SK-N-DZ (cell line): ENCODE data around the gene RAMACL.

Source experiments
- DNase-seq: peaks from one replicate; pipeline ENCODE4 v3.0.0-alpha.2; 2015; ENCODE audit warnings: low spot score

Gene RAMACL

DNA sequence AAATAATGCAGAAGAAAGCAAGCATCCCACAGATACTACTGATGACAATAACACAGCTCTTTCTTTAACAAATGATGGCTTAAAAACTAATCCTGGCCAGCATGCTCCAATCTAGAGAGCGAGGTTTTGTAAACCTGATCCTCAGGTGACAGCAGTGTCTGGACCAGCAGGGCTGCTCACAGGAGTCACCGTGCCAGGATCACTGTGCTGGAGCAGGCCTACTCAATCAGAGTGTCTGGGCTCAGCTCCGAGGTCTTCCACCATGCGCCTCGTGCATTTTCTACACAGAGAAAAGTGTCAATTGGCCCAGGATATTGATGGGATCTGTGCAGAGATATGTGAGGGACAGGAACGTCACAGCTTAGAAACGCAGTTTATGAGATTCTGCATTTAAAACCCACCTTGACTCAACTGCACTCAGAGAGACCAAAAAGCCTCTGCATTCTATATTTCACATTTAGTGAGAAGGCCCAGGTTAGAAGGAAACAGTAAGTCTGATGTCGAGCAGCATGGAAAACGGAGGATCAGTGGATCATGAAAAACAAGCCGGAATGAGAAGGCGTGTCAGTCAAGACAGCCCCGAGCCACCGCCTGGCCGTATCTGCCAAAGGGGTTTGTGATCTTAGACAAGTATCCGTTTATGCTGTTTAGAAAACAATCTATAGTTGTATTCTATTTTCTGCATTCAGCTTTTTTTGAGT, 7.8 kb downstream of the RAMACL start:
- no peak for DNase-seq

DNA sequence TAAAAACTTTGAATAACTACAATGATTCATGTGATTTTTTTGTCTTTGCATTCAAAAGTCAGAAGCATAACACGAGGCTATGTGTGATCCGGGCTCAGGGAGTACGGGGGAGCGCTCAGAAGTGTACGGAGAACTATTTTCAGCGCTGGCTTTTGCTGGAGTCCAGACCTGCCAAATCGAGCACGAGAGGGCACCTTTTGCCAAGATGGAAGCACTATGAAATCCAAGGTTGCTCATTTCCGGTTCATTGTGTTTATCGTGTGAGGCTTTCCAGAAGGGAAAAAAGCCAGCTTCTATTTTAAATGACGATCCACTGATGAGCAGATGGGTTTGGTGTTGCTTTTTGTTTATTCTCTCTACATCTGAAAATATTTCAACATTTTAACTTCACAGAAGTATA, 11.3 kb downstream of the RAMACL start:
- DNase-seq, result no peak

DNA sequence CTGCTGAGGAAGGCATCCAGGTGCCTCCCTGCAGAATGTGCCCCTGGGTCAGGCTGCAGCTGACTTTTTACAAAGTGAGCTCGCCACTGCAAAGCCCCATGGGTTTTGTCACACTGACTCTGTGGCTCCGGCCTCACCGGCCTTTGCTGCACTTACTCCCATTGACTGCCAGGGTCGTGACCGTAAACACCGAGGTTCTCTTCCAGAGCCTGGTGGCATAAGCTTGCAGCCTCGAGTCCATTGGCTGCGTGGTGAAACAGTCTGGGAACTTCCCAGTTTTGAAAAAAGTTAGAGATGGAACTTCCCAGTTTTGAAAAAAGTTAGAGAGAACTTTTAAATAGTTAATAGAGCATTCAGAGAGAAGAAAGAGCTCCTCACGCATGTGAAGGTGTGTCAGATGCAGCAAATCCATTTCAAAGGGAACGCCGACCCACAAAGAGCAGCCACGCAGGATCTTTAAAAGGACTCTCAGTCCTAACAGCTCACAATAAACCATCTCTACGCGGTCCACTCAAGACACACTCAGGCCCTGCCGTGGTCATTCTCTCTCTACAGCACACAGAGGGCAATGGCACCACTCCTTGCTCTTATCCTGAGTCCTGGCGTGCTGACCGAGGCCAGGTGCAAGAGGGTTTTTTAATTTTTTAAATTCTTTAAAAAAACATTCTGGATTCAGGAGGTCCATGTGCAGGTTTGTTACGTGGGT, 12.8 kb downstream of the RAMACL start:
- DNase-seq, result no peak

DNA sequence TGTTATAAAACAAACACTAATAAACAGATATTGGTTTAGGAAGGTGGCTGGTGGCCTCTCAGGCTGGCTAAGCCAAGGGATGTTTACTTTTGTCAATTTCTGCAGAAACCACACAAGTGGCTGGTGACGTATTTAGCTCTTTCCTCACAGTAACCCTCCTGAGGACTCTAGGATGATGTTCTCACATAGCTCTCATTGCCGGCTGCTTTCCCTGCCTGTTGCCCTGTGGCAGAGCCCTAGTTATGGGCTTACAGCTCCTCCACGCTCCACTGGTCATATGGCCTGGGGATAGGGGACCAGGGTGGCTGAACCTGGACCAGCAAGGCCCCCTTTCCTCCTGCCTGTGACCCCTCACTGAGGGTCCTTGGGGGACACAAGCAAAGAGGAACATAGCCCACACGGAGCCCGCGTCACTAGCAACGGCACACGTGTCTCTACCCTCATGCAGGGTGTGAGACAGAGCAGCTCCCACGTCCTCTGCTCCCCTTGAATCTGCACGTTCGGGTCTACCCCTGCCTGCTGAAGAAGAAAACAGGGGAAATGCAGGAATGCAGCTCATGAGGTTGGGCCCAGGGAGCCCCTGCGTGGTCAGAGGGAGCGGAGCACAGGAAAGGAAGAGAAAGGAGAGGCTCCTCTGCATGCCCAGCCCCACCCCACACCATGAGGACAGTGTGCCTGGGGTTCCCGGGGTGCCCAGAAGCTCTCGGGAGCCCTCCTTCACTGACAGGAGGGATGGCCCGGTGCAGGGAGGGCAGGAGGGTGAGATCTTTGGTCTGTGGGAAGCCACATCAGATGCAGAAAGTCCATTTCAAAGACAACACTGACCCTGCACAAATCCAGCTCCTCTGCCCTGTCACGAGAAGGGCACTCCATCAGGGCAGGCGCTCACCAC, 13.9 kb downstream of the RAMACL start:
- no peak for DNase-seq

DNA sequence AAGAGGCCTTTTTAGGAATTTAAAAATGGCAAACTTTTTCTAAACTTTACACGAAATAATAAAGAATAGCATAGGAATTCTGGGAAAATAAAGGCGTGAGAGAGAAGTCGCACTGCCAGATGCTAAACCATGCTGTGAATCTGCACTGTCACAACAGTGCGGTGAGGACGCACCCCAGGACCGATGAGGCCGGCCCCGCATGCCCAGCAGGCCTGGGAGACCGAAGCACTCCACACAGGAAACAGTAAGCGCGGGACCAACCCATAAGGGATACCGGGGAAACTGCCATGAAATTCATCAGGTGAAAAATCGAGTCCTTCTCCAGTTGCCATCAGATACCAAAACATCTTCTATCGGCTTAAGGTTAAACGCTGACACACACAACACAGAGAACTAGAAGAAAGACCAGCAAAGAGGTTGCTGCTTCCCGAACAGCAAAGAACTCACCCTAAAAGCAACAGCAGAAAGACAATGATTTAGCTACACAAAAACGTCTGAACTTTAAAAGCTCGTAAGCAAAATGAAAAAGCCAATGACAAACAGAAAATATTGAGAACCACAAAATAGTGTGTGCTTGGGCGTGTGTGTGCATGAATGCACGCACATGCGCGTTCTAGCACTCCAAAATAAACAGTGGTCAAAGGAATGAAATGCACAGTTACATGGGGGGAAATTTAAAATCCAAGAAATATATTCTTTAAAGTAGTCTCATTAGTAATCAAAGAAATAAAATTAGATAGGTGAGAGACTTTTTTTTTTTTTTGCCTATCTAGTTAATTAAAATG, 15.4 kb downstream of the RAMACL start:
- no peak for DNase-seq

DNA sequence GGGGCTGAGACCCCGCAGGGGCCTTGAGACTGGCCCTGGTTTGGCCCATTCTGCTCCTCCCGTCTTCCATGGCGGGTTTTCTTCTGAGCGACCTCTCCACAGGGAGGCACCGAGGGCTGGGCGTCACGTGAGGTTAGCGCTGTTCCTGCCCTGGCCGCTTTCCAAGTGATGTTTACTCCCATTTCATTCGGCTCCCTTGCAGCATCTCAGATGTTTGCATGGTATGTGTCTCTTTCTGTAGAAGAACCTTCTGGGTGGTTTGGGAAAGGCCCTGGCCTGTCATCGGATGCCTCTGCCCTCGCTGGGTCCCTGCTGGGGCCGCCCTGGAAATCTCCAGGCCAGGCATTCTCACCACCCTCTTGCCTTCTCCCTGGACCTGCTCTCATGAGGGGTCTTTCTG, 17.3 kb downstream of the RAMACL start:
- DNase-seq, result no peak

DNA sequence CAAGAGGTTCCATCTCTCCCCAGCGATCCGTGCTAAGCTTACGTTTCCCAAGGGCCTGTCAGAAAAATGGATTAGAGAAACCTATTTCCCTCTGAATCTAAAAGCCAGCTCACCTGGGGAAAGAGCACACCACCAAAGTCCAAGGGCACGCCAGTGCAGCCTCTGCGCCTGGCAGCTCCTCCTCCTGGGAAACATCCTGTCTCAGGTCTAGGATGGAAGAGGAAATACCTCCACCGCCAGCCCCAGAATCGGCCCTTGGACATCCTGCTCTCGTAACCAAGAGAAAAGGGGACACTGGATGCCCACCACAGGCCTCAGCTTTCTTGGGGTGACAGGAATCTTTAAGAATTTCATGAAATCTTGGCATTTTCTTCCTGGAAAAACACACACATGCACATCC, 18.7 kb downstream of the RAMACL start:
- DNase-seq, result no peak

DNA sequence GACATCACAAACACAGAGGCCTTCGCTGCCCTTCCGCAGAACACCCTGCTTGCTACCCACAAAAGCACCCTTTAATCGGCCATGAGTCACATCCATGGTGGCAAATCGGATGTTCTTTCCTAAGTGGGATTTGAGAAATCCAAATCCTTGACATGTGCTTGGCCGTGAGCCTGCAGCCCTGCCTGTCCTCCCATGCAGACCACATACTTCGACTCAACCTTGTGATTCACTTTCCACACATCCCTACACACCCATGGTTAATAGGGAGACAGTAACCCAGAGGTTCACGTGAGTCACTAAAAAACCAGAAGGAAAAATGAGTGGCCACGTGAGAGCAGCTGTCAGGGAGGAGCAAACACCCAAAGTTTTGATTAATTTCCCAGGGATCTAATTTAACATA, 19.4 kb downstream of the RAMACL start:
- no peak for DNase-seq

DNA sequence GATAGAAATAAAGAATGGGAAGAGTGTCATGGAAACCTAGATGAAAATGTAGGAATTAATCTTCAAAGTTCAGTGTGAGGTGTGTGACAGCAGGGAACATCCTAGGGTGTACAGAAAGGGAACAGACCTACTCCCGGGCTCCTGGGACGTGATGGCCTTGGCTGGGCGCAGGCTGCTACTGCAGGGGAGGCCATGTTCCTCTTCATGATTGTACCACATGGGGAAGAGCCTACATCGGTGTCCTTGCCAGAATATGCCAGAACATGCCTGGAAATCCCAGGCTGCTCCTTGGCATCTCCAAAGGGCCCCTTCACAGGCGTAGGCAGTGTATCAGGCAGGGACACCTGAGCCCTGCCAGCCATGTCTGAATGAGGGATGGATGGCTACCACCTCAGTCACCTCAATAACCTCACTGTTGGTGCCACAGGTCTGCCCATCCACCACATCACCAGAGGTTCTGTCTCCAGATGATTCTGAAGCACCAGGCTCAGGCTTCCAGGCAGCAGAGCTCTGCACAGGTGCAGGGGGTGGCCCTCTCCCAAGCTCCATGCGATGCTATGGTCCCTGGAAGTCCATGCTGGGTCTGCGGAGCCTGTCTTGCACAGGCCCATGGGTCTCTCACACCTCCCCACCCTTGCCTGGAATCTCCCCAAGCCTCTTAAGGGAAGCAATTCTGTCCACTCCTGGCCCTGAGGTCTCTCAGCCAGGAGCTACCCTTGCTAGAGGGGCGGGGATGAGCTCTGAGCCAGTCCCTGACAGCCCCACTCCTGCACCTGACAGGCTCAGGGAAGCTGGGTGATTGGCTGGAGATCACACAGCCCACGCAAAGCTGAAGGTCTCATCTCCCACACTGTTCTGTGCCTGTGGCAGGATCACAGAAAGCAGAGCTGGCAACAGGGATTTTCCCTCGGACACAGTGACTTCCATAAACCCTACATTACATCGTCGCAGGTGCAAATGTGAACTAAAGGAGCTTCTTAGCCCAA, 20.2 kb downstream of the RAMACL start:
- DNase-seq, result no peak

DNA sequence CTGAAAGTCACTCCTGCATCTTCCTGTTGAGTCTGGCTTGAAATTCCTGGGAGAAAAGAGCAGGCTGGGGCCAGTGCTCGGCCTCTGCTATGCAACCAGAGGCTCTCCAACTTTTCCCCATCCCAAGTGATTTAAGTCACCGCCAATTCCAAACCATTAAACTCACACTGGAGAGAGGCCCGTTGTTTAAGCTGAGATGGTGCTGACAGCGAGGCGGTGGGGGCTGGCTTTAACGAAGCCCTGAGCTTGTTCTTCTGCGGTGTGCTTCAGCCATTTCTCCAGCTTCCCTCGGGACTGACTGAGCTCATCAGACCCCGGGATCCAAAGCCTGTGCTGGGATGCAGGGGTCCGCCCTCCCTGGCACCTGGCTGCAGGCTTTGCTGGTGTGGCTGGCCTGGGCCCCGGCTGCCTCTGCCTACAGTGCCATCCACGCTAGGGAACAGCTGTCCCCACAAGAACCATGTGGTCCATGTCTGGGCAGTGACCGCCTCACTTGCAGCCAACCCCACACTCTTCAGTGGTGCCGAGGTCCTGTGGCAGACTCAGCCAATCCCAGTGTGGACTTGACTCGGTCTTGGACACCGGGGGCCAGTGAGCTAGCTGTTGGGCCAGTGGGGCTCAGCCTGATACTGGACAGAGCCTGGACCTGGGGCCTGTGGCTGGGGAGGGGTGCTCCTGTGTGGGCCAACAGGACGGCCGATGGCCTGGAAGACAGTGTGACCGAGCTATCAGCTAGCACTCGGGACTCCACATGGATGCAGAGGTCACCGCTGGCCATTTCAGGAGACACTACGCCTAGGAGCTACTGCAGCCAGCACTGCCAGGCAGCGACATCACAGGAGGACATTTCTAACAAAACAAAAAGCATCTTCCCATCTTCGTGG, 21.2 kb downstream of the RAMACL start:
- no peak for DNase-seq

DNA sequence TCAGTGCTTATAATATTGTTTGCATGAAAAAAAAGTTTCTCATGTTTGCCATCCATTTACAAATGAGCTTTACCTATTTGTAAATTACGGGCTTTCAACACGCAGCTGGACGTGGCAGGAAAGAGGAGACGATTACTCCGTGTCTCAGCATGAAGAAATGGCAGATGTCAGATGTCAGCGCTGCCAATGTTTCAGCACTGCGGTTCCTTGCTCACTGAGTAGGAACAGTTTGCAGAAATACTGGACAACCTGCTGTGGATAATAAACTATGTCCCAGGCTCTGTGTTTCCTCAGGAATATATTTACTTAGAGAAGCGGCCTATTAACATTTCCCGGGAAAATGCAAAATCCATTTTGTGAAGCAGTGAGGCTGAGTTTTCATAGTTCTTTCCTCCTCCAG, 22.7 kb downstream of the RAMACL start:
- no peak for DNase-seq

DNA sequence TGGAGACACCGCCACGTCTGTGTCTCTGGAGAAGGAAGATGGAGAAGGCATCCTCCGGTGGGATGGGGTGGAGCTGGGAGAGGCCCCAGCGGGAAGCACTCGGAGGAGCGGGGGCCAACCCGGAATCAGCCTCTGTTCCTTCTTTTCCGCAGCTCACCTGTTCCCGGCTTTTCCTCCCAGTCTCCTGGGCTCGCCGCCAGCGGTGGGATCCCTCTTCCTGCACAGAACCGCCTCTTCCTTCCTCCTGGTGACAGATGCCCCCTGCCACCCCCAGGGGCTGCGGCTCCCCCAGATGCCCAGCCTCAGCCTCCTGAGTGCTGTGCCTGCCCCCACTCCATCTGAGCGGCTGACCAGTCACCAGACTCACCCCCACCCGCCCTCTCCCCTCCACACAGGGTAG, 23.3 kb downstream of the RAMACL start:
- DNase-seq, result no peak

DNA sequence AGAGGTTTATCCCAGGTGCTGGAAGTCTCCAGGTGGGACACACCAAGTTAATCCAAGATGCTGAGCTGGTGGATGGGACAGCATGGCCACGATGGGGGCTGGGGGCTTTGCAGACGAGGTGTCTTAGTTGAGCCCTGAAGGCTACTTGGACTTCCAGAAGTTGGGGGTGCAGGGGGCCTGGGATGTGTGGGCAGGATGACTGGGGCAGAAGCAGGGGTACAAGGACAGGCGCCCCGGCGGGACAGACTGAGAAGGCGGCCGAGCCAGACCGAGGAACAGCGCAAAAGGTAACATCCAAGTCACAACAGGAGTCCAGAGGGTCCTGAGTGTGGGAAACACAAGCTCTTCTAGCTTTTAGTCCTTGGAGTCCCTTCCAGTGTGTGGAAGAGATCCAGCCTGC, 23.8 kb downstream of the RAMACL start:
- DNase-seq, result no peak

DNA sequence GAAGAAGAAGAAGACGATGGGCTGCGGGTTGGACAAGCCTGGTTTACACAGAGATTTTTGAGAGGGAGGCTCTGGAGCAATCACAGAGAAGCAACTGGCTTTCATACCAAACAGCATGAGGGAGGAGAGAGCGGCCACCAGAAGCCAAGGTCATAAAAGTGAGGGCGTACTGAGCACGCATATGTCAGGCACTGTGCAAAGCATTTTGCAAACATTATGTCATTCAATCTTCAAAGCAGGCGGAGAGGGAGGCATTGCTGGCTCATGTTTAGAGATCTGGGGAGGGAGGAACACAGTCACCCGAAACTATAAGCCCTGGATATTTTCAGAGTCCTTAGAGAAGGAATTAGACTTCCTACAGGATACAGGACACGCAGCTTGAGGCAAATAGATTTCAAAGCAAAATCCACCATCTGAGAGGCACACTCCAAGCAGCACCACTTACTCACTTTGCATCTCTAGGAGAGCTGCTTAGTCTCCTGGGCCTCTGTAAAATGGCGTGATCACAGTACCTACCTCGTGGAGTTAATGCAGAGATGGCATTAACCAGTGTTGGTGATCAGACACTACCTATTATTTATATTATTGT, 24.6 kb downstream of the RAMACL start:
- no peak for DNase-seq

DNA sequence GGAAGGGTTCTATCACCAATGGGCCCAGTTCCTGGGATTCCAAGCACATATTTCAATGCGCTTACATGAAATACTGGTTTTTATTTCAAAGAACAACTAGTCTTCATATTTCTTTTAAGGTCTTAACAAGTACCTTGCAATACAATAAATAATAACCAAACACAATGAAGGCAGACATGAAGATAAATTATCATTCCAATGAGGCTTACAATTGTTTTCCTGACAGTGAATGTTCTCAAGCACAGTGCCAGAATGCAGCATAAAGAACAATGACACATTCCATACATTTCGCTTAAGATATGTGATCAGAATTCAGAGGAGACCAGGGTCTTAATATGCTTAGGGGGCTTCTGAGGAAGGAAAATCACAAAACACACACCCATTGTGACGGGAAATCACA, 26.3 kb downstream of the RAMACL start:
- no peak for DNase-seq

DNA sequence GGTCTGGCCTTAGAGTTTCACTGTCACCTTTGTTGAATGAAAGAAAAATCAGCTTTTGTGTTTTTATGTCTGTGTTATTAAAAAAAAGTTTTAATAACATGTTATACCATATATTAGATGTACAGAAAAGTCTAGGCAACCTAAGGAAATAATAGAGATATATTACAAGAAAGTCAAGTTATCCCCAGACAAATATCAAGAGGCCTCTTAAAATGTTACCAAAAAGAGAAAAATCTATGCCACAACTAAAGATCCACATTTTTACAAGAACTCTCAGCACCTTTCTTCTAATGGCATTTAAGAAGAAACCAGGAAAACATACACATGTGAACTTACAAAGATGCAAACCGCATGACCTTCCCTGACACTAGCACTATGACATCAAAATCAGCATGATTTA, 26.8 kb downstream of the RAMACL start:
- DNase-seq, result no peak

DNA sequence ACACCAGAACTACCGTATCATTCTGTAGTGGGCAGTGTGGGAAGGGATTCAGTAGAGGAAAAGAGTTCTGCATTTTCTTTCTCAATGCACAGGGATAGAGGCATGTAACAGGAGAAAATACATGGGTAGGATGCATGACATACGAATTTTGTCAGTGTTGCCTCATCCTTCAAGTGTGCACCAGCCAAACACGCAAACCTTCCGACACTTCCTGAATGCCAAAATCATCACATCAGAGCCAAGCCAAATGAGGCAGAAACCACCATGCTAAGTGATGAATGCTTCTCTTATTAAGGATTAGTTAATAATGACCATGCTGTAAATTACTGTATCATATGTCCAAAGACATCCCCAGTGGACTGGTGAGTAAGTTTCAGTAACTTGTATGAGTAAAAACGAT, 27.3 kb downstream of the RAMACL start:
- no peak for DNase-seq

DNA sequence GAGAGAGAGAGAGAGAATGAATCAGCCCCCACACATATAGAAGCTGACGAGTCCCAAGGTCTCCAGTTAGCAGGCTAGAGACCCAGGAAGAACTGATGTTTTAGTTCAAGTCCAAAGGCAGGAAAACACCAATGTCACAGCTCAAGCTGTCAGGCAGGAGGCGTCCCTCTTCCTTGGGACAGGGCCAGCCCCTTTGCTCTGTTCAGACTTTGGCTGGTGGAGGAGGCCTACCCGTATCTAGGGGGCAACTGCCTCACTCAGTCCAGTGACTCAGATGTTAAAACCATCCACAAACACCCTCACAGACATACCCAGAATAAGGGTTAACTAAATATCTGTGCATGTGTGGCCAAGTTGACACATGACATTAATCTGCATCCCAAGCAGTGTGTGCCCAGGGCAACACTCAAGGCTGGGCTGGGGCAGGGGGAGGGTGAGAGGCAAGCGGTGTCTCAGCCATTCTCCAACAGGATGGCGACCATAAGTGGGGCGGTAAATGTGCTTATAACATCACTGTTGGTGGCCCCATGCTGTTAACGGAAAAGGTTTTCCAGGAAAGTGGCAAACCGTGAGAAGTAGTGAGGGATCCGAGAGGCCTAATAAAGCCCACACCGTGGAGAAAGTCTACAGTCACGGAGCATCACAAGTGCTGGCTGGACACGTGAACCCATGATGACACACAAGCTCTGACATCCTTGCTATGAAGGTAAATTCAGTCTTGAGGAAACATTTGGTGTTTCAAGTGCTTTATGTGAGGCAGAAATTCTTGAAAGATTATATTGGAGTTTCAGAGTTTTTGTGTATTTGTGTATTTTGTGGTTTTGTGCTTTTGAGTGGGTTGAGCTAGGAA, 28.1 kb downstream of the RAMACL start:
- no peak for DNase-seq
